CD4-positive, alpha-beta T cell treated with Interferon alpha-2 for 1 hour (primary cell): ENCODE results near the gene CATSPERZ.

Source experiments
- DNase-seq, 2 donors: peaks; one replicate each; pipeline ENCODE4 v3.0.0-alpha.2; 2020 to 2022

Gene CATSPERZ

DNA sequence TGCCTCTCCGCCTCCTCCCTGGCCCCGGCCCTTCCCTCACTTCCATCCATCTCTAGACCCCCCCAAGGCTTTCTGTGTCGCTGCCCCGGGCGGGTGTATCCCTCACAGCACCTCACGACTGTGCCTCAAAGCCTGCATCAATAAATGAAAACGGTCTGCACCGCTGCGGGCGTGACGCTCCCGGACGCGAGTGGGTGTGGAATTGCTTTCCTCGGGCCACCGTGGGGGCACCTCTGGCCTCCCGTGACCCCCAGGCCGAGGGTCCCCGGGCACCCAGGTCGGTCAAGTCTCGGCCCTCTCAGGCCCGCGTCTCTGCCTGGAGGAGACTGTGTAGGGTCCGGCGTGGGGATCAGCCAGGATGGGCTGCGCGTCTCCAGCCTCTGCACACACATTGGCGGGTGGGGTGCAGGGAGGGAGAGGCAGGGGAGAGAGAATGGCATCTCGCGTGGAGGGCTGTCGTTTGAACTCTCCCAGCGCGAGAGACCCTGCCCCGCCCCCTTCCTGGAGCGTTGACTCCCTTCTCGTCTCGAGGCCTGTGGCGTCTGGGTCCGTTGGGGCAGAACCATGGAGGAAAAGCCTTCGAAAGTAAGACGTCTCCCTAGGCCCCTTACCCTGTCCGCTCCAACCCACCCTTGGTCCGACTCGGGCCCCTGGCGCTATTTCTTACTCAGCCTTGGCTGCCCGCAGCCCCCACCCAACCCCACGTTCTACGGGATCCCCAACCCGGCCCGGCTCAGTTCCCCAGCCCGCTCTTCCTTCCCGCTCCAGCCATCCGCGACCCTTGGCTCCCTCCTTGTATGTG lies at the start of gene CATSPERZ:
CATSPERZ (plus strand) TSS at position 512 of the 802 bp plus-strand sequence; CDS start at position 565, 53 bp downstream.
- DNase-seq = no peak

DNA sequence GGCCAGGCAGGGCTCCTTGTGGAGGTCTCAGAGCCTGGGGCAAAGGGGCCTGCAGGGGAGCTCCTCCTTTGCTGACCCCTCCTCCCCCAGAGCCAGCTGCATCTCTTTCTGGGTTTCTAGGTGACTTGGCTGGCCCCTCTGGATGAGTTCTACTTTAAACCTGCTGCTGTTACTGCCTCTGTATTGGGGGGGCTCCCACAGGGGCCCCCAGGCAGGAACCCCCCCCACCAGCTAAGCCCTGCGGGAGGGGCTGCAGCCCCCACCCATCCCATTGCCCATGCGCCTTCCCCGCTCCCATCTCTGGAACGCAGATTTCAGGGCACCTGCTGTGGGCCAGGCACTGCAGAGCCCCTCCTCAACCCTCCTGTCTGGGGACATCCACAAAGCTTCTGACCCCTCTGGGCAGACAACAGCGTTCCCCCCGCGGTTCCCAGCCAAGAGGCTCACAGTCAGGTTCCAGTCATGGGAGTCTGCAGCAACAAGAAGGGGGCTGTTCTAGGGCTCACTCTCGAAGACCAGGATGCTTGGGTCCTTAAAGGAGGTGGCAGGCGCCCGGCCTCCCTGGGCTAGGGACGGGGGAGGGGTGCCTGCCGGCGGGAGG lies 49.6 kb upstream of the CATSPERZ start:
- no peak for DNase-seq

DNA sequence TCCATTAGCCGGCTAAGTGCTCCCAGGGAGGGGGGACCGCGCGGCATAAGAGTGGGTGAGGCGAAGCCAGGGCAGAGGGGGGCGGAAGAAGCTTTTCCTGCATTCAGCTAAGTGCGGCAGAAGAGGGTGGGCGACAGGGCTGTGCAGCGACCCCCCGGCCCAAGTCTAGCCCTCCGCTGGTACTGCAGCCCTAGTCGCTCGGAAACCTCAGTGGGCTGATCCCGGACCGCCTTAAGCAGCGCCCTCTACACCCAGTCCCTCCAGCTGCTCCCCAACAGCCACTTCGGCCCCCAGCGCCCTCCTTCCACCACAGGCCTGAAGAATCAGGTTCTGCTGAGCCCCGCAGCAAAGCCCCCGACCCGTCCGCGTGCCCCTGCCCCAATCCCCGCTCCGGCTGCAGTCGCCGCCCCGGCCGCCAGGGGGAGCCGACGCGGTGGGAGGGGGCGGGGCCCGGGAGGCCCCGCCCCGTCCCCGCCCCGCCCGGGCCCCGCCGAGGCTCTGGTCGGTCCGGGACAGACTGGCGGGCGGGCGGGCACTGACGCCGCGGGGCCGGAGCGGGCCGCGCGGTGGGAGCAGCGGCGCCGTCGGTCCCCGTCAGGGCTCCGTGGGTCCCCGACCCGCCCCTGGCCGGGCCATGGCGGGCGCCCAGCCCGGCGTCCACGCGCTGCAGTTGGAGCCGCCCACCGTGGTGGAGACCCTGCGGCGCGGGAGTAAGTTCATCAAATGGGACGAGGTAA lies 49.0 kb upstream of the CATSPERZ start, which contains the start of gene PLCB3:
PLCB3 (plus strand) TSS at position 515 of the 737 bp plus-strand sequence; CDS start at position 635, 120 bp downstream.
- peak; percentile 51 to 76 for DNase-seq

GRCh38 chr11:64251753-64252002 lies 48.5 kb upstream of the CATSPERZ start:
- DNase-seq = no peak

- no peak for DNase-seq
Measured at GRCh38 chr11:64252003-64252872, 47.9 kb upstream of the CATSPERZ start.

- DNase-seq = no peak
Measured at GRCh38 chr11:64253043-64253442, 47.1 kb upstream of the CATSPERZ start.

DNA sequence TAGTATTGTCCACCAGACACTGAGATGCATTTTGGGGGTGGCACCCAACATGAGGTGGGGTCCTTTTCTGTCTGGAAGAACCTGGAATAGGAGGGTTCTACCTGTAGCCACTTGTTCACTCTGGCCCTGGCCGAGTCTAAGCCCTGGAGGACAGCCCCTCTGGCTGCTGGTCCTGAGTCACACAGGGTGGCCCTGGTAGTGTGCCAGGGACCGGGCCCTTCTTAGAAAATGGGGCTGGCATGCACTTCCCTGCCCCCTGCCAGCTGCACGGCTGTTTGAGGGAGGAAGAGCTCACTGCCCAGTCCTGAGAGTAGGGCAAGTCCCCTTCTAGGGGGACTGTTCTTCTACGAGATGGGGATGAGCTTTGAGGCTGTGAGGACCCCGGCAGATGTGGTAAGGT lies 46.7 kb upstream of the CATSPERZ start:
- DNase-seq = no peak

- DNase-seq = no peak
Measured at GRCh38 chr11:64254326-64254725, 45.8 kb upstream of the CATSPERZ start.

DNA sequence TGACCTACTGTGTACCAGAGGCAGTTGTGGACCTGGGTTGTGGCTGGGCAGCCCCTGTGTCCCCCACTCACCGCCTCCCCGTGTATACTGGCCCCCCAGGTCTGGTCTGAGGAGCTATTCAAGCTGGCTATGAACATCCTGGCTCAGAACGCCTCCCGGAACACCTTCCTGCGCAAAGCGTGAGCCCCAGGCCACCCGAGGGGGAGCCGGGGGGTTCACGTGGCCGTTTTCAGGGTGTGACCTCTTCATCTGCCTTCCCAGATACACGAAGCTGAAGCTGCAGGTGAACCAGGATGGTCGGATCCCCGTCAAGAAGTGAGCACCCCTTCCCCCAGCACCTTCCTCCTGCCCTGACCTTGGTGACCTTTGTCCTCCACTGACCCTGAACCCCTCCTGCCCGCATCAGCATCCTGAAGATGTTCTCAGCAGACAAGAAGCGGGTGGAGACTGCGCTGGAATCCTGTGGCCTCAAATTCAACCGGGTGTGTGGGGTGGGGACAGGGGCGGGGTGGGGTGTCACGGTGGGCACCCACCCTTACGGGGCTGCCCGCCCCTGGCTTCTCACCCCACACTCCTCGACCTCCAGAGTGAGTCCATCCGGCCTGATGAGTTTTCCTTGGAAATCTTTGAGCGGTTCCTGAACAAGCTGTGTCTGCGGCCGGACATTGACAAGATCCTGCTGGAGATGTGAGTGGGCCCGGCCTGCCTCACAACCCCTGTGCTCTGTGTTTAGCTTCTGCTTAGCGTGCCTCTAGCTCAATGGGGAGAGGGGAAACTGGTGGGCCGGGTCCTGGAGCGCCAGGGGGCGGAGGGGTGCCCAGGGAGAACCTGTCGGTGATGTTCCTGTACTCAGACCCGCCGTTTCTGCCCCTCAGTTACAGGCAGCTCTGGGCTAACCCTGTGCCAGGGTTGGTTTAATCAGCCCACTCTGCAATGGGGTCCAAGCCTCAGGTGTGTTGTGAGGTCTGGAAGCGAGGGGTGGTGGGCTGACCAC lies 44.7 kb upstream of the CATSPERZ start:
- DNase-seq = no peak

GRCh38 chr11:64256300-64256699 lies 43.9 kb upstream of the CATSPERZ start:
- no peak for DNase-seq

DNA sequence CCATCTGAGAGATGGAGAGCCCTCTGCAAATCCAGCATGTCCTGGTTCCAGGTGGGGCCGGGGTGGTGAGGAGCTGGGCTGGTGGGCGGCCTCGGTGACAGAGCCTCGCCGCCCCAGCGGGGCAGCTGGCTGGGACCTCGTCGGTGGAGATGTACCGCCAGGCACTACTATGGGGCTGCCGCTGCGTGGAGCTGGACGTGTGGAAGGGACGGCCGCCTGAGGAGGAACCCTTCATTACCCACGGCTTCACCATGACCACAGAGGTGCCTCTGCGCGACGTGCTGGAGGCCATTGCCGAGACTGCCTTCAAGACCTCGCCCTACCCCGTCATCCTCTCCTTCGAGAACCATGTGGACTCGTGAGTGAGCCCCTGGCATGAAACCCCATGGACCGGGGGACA lies 41.8 kb upstream of the CATSPERZ start:
- DNase-seq = no peak

- no peak for DNase-seq
Measured at GRCh38 chr11:64258946-64259532, 41.1 kb upstream of the CATSPERZ start.

GRCh38 chr11:64259533-64260067 lies 40.6 kb upstream of the CATSPERZ start:
- no peak for DNase-seq

GRCh38 chr11:64260147-64260708 lies 39.9 kb upstream of the CATSPERZ start:
- DNase-seq = no peak

DNA sequence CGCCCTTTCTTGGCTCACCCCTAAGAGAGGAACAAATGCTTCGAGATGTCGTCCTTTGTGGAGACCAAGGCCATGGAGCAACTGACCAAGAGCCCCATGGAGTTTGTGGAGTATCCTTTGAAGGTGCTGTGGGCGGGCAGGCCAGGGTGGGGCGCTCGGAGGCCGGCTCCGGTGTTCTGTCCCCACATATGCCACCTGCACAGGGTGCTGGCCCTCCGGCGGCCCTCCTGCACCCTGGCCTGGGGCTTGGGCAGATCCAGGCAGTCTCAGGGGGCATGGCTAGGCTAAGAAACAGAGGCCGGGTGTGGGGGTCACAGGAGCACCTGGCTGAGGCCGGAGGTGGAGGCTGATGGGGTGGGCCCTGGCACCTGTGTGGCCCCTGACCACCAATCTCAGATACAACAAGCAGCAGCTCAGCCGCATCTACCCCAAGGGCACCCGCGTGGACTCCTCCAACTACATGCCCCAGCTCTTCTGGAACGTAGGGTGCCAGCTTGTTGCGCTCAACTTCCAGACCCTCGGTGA lies 38.5 kb upstream of the CATSPERZ start:
- no peak for DNase-seq

DNA sequence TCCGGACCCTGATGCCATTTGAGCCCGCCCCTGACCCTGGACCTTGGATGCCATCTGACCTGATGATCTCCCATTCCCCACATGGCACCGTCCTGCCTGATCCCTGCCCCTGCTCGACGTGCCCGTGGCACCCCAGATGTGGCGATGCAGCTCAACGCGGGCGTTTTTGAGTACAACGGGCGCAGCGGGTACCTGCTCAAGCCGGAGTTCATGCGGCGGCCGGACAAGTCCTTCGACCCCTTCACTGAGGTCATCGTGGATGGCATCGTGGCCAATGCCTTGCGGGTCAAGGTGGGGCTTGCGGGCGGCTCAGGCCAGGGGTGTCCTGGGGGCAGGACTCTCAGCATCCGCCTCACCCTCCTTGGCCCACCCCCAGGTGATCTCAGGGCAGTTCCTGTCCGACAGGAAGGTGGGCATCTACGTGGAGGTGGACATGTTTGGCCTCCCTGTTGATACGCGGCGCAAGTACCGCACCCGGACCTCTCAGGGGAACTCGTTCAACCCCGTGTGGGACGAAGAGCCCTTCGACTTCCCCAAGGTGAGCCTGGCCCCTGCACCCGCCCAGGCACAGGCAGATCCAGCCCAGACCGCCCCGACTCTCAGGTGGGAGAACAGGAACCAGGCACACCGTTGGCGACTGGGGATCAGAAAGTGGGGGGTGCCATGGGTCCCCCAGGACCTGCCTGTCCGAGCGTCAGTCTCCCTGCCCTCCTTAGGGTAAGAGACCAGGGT lies 37.7 kb upstream of the CATSPERZ start:
- no peak for DNase-seq

DNA sequence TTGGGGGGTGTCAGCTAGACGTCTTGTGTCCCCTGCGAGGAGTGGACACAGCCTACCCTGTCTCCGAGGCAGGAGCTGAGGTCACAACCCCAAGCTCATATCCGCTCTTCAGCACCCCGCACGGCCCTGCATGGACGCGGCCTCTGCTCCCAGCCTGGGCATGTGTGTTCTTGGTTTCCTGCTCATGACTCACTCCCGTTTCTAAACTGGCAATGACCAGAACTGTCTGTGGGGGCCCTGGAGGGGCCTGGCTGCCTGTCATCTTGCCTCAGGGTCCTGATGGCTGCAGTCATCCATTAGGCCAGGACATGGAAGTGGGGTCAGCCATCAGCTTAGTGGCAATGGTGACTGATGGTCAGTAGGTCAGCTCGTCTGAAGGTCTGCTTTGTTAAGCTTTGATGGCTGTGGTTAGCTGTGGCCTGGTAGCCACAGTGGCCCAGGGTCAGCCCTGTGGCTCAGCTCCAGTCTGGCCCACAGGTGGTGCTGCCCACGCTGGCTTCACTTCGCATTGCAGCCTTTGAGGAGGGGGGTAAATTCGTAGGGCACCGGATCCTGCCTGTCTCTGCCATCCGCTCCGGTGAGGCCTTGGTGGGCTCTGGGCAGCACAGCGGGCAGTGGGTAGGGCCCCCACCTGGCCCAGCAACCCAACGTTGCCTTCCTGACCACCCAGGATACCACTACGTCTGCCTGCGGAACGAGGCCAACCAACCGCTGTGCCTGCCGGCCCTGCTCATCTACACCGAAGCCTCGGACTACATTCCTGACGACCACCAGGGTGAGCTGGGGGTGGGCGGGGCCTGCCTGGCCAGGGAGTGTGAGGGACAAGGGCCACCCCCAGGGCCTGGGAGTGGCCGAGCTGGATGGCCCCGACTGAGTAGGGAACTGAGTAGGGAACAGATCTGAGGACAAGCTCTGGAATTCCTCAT lies 36.9 kb upstream of the CATSPERZ start:
- DNase-seq = no peak

DNA sequence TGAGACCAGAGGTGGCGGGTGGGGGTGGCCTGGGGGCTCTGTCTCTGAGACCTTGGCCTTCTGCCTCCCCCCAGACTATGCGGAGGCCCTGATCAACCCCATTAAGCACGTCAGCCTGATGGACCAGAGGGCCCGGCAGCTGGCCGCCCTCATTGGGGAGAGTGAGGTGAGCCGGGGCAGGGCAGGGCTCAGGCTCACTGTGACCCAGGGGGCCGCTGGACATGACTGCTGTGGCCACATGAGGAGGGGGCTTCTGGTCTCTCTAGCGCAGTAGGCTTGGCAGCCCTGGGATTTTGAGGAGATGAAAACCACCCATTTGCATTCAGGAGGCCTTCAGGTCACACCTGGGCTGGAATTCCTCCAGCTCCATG lies 36.2 kb upstream of the CATSPERZ start:
- DNase-seq = no peak
